ENCODE data around the gene SLC25A31.

SLC25A31 gene

GRCh38 chr4:127730142-127730913, at the start of gene SLC25A31:
TSS of gene SLC25A31 (plus strand) at chr4:127730400. CDS start at chr4:127730546, 146 bp downstream.
- no peak for DNase-seq

GRCh38 chr4:127685292-127685691, 44.9 kb upstream of the SLC25A31 start:
- DNase-seq = no peak

DNA sequence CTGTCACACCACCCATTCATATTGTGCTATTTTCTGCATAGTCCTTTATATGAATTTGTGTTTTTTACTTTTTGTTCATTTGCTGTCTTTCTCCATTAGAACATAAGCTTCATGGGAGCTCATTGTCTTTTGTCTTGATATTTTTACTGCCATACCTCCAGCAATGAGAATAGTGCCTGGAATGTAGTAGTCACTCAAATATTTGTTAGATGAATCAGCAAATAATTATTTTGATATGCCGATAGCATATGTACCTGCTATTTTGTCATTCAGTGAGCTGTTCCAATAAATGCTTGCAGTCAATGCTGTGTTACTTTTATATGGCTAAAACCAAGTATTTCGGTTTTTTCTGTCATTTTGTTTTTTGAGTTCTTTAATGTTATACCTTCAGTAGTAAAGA, 43.5 kb upstream of the SLC25A31 start:
- no peak for DNase-seq

DNA sequence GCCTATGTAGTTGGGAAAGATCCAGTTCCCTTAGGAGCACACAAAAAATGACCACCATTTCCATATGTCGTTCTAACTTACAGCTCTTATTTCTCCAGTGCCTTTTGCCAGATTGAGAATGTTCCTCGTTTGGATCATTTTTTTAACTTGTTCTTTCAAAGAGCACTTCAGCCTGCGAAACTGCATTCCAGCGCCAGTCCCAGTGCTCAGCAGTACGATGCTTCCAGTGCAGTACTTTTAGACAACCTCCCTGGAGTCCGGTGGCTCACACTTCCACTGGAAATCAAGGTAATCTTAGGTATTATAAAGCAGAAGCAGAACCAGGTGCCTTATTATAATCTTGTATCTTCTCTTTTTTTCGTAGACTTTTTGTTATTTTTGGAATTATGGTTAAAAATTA, 42.6 kb upstream of the SLC25A31 start:
- DNase-seq = no peak

DNA sequence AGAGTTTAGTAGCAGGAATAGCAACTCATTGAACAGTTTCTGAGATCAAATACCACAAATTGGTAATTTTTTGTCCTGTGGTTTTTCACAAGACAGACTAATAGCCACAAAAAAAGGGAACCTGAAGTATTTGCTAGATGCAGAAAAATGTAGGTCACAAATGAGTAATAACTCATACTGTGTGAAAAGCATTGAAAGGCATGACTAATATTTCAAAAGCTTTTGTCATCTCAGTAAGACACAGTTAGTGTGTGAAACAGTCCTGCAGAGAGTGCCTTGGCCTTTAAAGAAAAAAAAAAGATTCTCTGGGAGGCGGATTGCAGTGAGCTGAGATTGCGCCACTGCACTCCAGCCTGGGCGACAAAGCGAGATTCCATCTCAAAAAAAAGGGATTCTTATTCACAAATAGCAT, 31.4 kb upstream of the SLC25A31 start:
- DNase-seq = no peak

DNA sequence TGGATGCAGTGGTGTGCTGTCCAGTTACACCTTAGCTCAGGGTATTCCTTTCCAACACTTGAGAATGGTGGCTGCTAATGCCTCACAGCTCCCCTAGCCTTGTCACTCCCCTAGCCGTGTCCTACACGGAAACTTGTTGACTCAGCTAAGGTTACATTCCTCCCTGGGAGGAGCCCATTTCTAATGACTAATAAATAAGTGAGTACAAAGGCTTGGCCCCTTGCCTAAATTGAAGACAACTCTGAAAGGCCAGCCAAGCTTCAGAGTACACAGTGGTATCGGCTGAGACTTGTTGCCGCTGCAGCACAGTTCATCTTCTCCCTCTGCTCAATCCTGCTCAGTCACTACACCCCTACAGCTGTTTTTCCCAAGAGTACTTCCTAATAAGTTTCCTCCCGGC, 21.2 kb upstream of the SLC25A31 start:
- DNase-seq = no peak

- DNase-seq = no peak
These were observed 20.7 kb upstream of the SLC25A31 start for GRCh38 chr4:127709456-127709855.

DNA sequence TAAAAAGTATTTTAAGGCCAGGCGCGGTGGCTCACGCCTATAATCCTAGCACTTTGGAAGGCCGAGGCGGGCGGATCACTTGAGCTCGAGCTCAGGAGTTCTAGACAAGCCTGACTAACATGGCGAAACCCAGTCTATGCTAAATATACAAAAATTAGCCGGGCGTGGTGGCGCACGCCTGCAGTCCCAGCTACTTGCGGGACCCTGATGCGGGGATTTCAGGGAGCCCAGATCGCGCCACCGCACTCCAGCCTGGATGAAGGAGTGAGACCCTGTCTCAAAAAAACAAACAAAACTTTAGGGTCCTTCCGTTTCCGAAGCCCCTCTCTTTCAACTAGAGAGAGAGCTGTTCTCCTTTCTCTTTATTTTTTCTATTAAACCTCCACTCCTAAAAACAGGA, 1.2 kb downstream of the SLC25A31 start:
- DNase-seq = no peak

DNA sequence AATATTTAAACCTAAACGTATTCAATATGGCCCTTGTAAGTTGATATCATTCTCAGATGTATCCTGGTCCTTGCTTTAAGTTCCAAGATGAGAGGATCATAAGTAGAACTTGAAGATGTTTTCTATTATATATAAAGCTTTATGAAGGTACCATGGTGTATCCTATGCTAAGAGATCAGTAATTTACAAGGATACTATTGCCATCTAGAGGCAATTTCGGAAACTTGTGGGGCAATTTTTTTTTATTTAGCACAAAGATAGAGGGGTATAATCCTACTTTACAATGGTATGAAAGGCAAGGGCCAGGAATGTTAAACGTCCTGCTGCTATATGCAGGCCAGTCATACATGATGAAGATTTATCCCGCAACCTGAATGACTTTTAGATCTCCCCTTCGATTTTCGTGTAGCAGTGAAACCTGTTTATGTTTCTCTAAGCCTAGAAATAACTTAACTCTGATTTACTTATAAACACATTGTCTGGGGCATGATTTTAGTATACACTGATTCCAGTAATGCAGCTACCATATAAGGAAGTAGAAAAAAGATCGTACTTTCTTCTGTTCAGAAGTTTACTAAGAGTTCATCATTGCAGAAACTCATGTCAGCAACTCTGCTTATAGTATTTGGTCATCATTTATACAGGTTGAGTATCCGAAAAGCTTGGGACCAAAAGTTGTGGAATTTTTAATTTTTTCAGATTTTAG, 2.6 kb downstream of the SLC25A31 start:
- peak; percentile 39 for DNase-seq

DNA sequence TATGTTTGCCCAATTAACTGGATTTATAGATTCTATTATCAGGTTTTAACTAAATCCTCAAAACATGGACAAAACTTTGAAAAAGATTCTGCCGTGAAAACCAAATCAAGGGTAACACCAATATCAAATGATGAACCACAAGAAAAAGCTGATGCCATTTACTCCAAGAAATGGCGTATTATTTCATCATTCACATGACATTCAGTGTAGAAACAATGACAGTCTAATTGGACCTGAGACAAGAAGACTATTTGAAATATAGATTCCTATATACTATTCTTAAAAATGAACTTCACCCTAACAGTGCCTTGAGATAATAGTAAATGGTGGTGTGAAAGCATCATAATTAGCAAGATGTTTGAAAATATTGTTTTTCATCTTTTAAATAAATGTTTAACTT, 4.8 kb downstream of the SLC25A31 start:
- no peak for DNase-seq

DNA sequence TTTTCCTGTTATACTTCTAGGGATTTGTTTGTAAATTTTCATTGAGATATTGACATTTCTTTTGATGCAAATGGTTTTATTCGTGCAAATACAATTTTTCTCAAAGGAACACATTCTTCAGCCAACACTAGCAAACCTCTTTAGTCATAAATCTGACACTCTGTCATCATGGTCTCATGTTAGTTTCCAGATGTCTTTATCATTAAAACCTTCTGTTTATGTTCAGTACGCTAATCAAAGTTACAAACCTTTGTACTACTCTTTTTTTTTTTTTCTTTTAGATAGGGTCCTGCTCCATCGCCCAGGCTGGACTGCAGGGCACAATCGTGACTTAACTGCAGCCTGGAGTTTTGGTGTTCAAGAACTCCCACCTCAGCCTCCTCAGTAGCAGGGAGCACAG, 7.1 kb downstream of the SLC25A31 start:
- DNase-seq = no peak

- no peak for DNase-seq
These were observed 11.0 kb downstream of the SLC25A31 start for GRCh38 chr4:127741247-127741646.

DNA sequence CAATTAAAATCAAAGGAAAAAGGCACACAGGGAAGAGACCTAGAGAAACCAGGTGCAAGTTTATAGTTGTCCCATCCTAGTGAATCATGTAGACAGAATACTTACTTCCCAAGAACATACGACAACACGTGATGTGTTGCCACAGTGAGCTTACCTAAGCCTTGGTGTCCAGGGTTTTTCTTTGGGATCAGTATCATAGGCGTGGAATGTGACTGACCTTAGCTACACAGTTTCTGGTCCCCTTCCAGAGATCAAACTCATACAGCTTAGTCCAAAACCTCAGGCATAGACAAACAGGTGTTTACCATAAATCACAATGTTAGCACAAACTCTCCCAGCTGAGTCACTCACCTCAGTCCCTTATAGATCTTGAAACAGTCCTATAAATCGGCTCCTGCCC, 17.7 kb downstream of the SLC25A31 start:
- no peak for DNase-seq

GRCh38 chr4:127748957-127749356, 18.8 kb downstream of the SLC25A31 start:
- DNase-seq = no peak

DNA sequence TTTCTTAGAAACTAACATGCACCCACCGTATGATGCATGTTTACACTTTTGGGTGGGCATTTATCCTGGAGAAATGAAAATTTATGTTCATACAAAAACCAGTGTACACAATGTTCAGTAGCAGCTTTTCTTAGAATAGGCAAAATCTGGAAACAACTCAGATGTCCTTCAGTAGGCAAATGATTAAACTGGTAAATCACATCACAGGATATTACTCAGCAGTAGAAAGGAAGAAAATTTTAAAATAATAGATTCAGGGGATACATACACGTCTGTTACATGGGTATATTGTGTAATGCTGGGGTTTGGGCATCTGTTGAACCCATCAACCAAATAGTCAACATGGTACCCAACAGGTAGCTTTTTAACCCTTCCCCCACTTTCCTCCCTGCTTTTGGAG, 26.7 kb downstream of the SLC25A31 start:
- no peak for DNase-seq

DNA sequence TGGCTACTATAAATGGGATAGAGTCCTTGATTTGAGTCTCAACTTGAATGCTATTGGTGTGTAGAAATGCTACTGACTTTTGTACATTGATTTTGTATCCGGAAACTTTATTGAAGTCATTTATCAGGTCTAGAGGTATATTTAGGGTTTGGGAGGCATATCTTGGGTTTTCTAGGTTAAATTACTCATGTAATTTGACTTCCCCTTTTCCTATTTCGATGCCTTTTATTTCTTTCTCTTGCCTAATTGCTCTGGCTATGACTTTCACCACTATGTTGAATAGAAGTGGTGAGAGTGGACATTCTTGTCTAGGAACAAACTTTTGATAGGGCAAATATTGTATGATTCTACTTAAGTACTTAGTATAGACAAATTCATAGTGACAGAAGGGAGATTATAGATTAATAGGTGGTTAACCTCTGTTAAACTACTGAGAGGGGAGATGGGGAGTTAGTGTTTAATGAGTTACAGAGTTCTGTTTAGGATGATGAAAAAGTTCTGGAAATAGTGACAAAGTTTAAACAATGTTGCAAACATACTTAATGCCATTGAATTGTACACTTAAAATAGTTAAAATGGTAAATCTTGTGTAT, 29.1 kb downstream of the SLC25A31 start:
- no peak for DNase-seq

- no peak for DNase-seq
These were observed 29.7 kb downstream of the SLC25A31 start for GRCh38 chr4:127759893-127760292.

DNA sequence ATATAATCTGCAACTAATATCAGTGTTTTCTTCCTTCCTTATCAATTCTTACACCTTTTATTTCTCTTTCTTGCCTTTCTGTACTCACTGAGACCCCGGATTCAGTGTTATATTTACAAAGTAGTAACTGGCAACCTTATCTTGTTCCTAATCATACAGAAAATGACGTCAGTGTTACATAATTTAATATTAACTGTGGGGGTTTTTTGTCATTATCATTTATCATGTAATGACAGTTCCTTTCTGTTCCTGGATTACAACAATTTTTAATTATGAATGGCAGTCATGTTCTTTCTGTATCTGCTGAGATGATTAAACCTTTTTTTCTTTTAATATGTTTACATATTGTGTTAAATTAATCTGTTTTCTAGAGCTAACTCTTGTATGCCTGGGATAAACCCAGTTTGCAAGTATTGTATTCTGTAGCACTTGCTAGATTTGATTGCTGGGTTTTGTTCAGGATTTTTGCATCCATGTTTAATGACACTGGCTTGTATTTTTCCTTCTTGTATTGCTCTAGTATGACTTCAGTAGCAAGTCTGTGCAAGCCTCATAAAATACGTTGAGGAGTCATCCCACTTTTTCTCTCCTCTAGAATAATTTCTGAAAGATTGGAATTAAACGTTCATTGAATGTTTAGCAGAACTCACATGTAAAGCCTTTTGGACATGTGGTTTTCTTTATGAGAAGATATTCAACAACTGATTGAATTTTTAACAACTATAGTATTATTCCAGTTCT, 41.5 kb downstream of the SLC25A31 start:
- no peak for DNase-seq

- no peak for DNase-seq
These were observed 42.8 kb downstream of the SLC25A31 start for GRCh38 chr4:127772769-127773671.

- DNase-seq = peak; percentile 79
These were observed 45.6 kb downstream of the SLC25A31 start for GRCh38 chr4:127775843-127776242.

DNA sequence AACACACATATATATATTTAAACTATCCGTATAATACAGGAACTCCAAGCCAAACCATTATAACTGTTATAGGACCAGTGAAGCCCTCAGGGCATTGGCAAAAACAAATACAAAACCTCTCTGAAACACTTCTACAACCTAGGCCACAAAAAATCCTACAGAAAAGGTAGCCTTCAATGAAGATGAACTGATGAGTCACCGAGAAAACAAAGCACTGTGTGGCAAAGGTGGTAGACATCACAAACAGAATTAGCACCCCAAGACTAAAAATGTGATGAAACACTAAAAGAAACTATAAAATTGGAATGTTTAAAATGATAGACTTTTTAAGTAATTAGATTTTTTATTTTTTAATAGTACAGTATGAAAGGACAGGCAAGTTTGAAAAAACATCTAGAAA, 46.4 kb downstream of the SLC25A31 start:
- peak; percentile 87 for DNase-seq

DNA sequence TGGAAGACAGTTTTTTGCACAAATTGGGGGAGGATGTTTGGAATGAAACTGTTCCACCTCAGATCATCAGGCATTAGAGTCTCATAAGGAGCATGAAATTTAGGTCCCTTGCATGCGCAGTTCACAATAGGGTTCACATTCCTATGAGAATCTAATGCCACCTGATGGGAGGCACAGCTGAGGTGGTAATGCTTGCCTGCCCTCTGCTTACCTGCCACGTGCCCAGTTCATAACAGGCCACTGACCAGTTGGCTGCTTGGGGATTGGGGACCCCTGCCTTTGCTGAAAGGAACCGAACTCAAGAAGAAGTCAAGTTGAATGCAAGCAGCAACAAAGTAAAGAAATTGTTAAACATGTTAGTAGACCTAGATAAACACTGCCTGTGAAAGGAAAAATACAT, 47.3 kb downstream of the SLC25A31 start:
- no peak for DNase-seq
